CD14-positive monocyte (primary cell): ENCODE data around the gene PPIL4. TPM values are rescaled to one million over a fixed set of nuclear protein-coding genes. Genes with fewer than 3 reads are reported as not detected.

Source experiments
- DNase-seq, 3 donors: peaks; one replicate each; pipeline ENCODE4 v3.0.0-alpha.2; 2011 to 2022
- H2AFZ ChIP-seq: 2 replicates; pipeline ENCODE4 v1.6.0; 2012; ENCODE audit warnings: mild to moderate bottlenecking, low read depth, low read length, inconsistent platforms; ENCODE audit not compliant: insufficient read depth, poor library complexity, severe bottlenecking
- H3K27ac ChIP-seq, 2 donors: 1 replicate in 1 of 2; 2 replicates in 1 of 2; pipeline ENCODE4 v1.5.1; 2012 to 2013; ENCODE audit warnings: low read length in 2 of 2, control low read depth in 1 of 2, inconsistent platforms in 1 of 2, low read depth in 1 of 2, mild to moderate bottlenecking in 1 of 2
- H3K27me3 ChIP-seq, 2 donors: one replicate each; pipeline versions ENCODE4 v1.6.0 to v1.6.1; 2011 to 2013; ENCODE audit warnings: low read length in 2 of 2; ENCODE audit not compliant: control insufficient read depth in 2 of 2, insufficient read depth in 2 of 2
- H3K36me3 ChIP-seq, 2 donors: replicated peaks in 1 of 2; 1 replicate in 1 of 2; 2 replicates in 1 of 2; pipeline versions ENCODE4 v1.5.1 to v1.6.1; 2012 to 2013; ENCODE audit warnings: low read length in 2 of 2, control low read depth in 1 of 2, inconsistent platforms in 1 of 2, mild to moderate bottlenecking in 1 of 2; ENCODE audit not compliant: insufficient read depth in 2 of 2, control insufficient read depth in 1 of 2
- H3K4me1 ChIP-seq, 2 donors: 1 replicate in 1 of 2; 2 replicates in 1 of 2; pipeline versions ENCODE4 v1.5.1 to v1.6.1; 2012 to 2013; ENCODE audit warnings: low read length in 2 of 2, control low read depth in 1 of 2, inconsistent platforms in 1 of 2, mild to moderate bottlenecking in 1 of 2, moderate library complexity in 1 of 2; ENCODE audit not compliant: insufficient read depth in 2 of 2, control insufficient read depth in 1 of 2
- H3K4me2 ChIP-seq: replicated peaks from 2 replicates; pipeline ENCODE3; 2012; ENCODE audit warnings: low read length, moderate library complexity, mild to moderate bottlenecking; ENCODE audit not compliant: poor library complexity, severe bottlenecking; ENCODE audit errors: extremely low read depth
- H3K4me3 ChIP-seq, 3 experiments: fragments of 200-600 bp in 1 of 3; sonication (generic) in 1 of 3; replicated peaks in 1 of 3; 1 replicate in 2 of 3; 2 replicates in 1 of 3; pipeline ENCODE4 v1.5.1; 2011 to 2013; ENCODE audit warnings: low read length in 3 of 3, mild to moderate bottlenecking in 3 of 3, control low read depth in 2 of 3, low read depth in 2 of 3, inconsistent platforms in 1 of 3, moderate library complexity in 1 of 3
- H3K79me2 ChIP-seq: 2 replicates; pipeline ENCODE4 v1.6.0; 2012; ENCODE audit warnings: mild to moderate bottlenecking, control low read depth, inconsistent platforms, low read length, moderate library complexity; ENCODE audit not compliant: insufficient read depth
- H3K9ac ChIP-seq: 2 replicates; pipeline ENCODE4 v1.6.0; 2017; ENCODE audit warnings: low read length, mild to moderate bottlenecking; ENCODE audit not compliant: insufficient read depth, poor library complexity, severe bottlenecking
- H3K9me3 ChIP-seq, 2 donors: replicated peaks in 1 of 2; 1 replicate in 1 of 2; 2 replicates in 1 of 2; pipeline versions ENCODE4 v1.5.1 to v1.6.1; 2012 to 2013; ENCODE audit warnings: low read length in 2 of 2, control low read depth in 1 of 2; ENCODE audit not compliant: control insufficient read depth in 1 of 2, insufficient read depth in 1 of 2
- H4K20me1 ChIP-seq: 2 replicates; pipeline ENCODE4 v1.6.0; 2012; ENCODE audit warnings: mild to moderate bottlenecking, low read length, control low read depth, moderate library complexity; ENCODE audit not compliant: insufficient read depth
- H3K27ac Mint-ChIP-seq, 7 donors: one replicate each; pipeline ENCODE4 v1.8.0; 2020; ENCODE audit warnings: mild to moderate bottlenecking in 7 of 7, mixed read lengths in 7 of 7, moderate library complexity in 6 of 7, inconsistent platforms in 2 of 7
- H3K27me3 Mint-ChIP-seq, 3 donors: one replicate each; pipeline ENCODE4 v1.8.0; 2021 to 2022; ENCODE audit warnings: low read depth in 3 of 3, mild to moderate bottlenecking in 3 of 3, mixed read lengths in 3 of 3, moderate library complexity in 3 of 3, inconsistent platforms in 1 of 3
- H3K36me3 Mint-ChIP-seq, 2 donors: one replicate each; pipeline ENCODE4 v1.8.0; 2020; ENCODE audit warnings: mixed read lengths in 2 of 2, inconsistent platforms in 1 of 2, mild to moderate bottlenecking in 1 of 2
- H3K4me1 Mint-ChIP-seq: one replicate; pipeline ENCODE4 v1.8.0; 2020; ENCODE audit warnings: mild to moderate bottlenecking, mixed read lengths
- H3K4me3 Mint-ChIP-seq, 2 donors: one replicate each; pipeline ENCODE4 v1.8.0; 2020; ENCODE audit warnings: mild to moderate bottlenecking in 2 of 2, mixed read lengths in 2 of 2, moderate library complexity in 1 of 2
- H3K9me3 Mint-ChIP-seq, 7 donors: one replicate each; pipeline ENCODE4 v1.8.0; 2020 to 2022; ENCODE audit warnings: mixed read lengths in 7 of 7, mild to moderate bottlenecking in 6 of 7, moderate library complexity in 6 of 7, inconsistent platforms in 2 of 7
- CTCF ChIP-seq: fragments of 200-600 bp; IDR thresholded peaks from one replicate; pipeline ENCODE4 v1.8.0; 2022; ENCODE audit warnings: antibody characterized with exemption, mild to moderate bottlenecking
- WGBS: methylation state at CpG from one replicate; pipeline ENCODE4 v1.1.5; 2013; ENCODE audit warnings: missing lambda C conversion rate; ENCODE audit not compliant: insufficient coverage; 5-methylcytosine and 5-hydroxymethylcytosine counted together
- intact Hi-C, 2 donors: fragments of 100-400 bp; cut with micrococcal nuclease; formaldehyde crosslinking; loops; one replicate each; pipeline versions ENCODE4 v1.15.0 to v1.15.1; 2023
- polyA plus RNA-seq, 3 donors: library from polyadenylated mRNA; depleted of rRNA in 1 of 3; unstranded in 2 of 3; stranded (reverse) in 1 of 3; fragments of 300-500 nt in 2 of 3; fragments of >200 nt in 1 of 3; fragmentation: Illumina TruSeq in 2 of 3; gene quantifications; 1 replicate in 2 of 3; 2 replicates in 1 of 3; pipeline ENCODE4 v1.2.3, GENCODE V29; 2012 to 2021

The PPIL4 gene
- polyA plus RNA-seq, 3 donors, result 3.5 to 9.2 (median 4.4) TPM

GRCh38 chr6:149458196-149458595, 87.6 kb downstream of the PPIL4 start:
- no peak for DNase-seq
- Mint-ChIP-seq H3K27me3 (peaks cover 0 to 6% (median 1%) of the 10 kb centered on the region in 3 donors), H3K9me3 (peaks cover 0 to 2% (median 0%) of the 10 kb centered on the region in 7 donors), H3K4me1 (peaks cover 12% of the 10 kb centered on the region), H3K36me3 (peaks cover 56 to 70% of the 10 kb centered on the region in 2 donors), H3K27ac (no peak overlapping the region), H3K4me3 (no peak overlapping the region)
- H3K27ac ChIP-seq, result no peak overlapping the region
- peaks cover 10 to 12% of the 10 kb centered on the region in 2 donors for H3K4me1 ChIP-seq
- TF ChIP-seq CTCF, result no peak
- no peak overlapping the region for H3K4me3 ChIP-seq
- peaks cover 27 to 52% of the 10 kb centered on the region in 2 donors for H3K36me3 ChIP-seq
- no peaks in the 10 kb centered on the region for H3K27me3 ChIP-seq
- no peaks in the 10 kb centered on the region for H4K20me1 ChIP-seq
- intact Hi-C loops, result no loop called here
- H2AFZ ChIP-seq, result no peak overlapping the region
- H3K79me2 ChIP-seq, result no peaks in the 10 kb centered on the region
- H3K4me2 ChIP-seq, result no peak overlapping the region
- WGBS, result 100% methylated on average over 1 of the region's 7 CpGs
- no peak overlapping the region for H3K9ac ChIP-seq
- H3K9me3 ChIP-seq, result no peaks in the 10 kb centered on the region

GRCh38 chr6:149457316-149457884, 88.4 kb downstream of the PPIL4 start:
- DNase-seq, result no peak
- peaks cover 27 to 55% of the 10 kb centered on the region in 2 donors for H3K36me3 ChIP-seq
- H3K79me2 ChIP-seq, result no peaks in the 10 kb centered on the region
- no peaks in the 10 kb centered on the region for H3K9me3 ChIP-seq
- H3K4me2 ChIP-seq, result no peak overlapping the region
- Mint-ChIP-seq H3K27ac (no peak overlapping the region), H3K27me3 (peaks cover 1 to 6% (median 3%) of the 10 kb centered on the region in 3 donors), H3K4me3 (no peak overlapping the region), H3K9me3 (peaks cover 0 to 2% (median 0%) of the 10 kb centered on the region in 7 donors), H3K4me1 (peaks cover 10% of the 10 kb centered on the region), H3K36me3 (peaks cover 58 to 73% of the 10 kb centered on the region in 2 donors)
- no peak overlapping the region for H3K27ac ChIP-seq
- no peak overlapping the region for H2AFZ ChIP-seq
- intact Hi-C loops, result no loop called here
- TF ChIP-seq CTCF, result no peak
- WGBS, result 93% methylated on average over 3 of the region's 7 CpGs
- no peak overlapping the region for H3K4me3 ChIP-seq
- no peak overlapping the region for H3K9ac ChIP-seq
- H4K20me1 ChIP-seq, result no peaks in the 10 kb centered on the region
- peaks cover 10 to 12% of the 10 kb centered on the region in 2 donors for H3K4me1 ChIP-seq
- H3K27me3 ChIP-seq, result no peaks in the 10 kb centered on the region
